HG02943 (cell line): ENCODE results near the gene ITSN1.
"Not testable (repeated sequence)": the region's sequence is repeated elsewhere in the genome, so short reads cannot be mapped to it uniquely, and the experiment has no call there.

ENCODE experiments used
- ATAC-seq: cut with Tn5 transposase; IDR thresholded peaks from one replicate; pipeline ENCODE4 v1.9.1; 2021; ENCODE audit warnings: mild to moderate bottlenecking, low read depth, moderate library complexity; ENCODE audit not compliant: unreplicated experiment

ITSN1 gene

GRCh38 chr21:33855190-33855589, 212.9 kb downstream of the ITSN1 start:
- no peak for ATAC-seq

GRCh38 chr21:33856893-33857527, 214.7 kb downstream of the ITSN1 start:
- ATAC-seq: no peak

DNA sequence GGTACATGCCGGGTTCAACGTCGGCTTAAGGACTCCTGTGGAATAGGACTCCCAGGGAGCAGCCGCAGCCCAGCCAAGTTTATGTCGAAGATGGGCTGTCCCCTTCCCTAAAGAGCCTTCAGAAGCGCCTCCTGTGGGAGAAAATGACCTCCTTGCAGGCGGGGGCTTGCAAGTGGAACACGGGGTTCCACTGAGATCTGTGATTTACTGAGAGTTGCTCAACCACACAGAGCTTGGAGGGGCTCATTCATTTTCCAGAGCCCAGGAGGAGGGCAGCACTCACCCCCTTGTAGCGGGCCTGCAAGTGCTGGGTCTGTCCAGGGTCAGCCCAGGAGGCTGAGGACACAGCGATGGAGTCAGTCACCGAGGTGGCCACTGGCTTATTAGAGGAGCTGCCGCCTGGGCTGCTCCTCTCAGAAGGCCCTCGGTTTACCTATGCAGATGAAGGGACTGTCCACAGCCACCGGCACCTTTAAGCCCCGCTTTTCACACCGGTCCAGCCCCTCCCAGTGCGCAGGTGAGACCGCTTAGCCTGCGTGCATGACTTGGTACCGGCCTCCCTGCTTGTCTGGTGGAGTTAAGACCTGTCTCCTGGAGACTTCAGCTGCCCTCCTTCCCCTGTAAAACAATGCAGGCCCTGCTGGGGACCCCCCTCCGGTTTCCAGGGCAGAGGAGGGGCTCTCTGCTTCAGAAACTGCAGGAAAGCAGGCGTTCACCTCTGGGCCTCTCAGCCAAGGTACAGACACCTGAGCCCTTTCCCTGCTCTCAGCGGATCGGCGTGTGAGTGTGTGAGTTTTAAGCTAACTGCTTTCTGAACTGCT, 215.8 kb downstream of the ITSN1 start:
- no peak for ATAC-seq

DNA sequence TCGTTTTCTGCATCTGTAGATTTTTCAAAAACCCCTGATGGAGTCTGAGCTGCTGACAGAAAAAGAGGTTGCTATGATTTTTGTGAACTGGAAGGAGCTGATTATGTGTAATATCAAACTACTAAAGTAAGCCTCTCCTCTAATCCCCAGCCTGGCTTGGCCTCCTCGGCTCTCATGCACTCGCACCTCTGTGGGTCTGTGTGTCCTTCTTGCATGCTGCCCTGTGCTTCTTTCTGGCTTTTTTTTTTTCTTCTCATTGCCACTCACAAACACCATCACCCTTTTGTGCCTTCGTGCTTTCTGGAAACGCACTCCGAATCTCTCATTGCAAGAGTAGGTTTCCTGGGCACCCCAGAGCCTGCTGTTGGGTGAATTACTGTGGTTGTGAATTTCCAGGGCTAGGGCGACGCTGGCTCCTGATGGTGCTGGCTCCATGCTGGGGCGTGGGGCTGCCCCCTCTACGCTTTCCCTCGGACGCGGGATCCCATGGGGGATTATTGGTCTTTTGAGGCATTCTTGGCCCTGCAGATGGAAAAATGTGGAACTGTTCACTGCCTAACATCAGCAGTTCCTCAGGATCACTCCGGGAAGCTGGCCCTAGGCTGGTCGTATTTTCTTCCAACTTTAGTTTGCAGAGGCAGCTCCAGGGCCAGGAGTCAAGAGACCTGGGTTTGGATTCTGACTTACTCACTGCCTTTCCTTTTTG, 216.5 kb downstream of the ITSN1 start:
- ATAC-seq: no peak

GRCh38 chr21:33859373-33860102, 217.2 kb downstream of the ITSN1 start:
- no peak for ATAC-seq

DNA sequence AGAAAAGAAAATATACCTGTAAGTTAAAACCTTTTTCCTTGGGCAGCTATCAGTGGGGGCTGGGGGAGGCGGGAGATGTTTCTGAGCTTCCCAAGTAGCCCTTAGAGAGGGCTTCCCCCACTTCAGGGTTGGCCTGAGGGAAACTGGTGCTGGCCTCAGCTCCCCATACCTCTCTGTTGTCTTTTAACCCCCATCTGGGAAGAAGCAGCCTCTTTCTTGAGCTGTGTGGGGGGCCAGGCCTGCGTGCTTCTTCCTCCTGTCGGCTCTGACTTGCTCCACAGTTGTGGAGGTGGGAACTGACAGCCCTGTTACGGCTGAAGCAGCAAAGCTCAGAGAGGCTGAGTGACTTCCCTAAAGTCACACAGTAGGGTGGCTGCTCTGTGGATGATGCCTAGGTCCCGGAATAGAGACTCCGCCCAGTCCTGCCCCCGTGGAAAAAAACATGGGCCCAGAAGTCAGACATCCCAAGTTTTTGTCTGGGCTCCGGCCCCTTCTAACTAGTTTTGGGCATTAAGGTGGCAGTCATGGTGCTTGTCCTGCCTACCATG, 218.1 kb downstream of the ITSN1 start:
- ATAC-seq: no peak

- ATAC-seq: no peak
Measured at GRCh38 chr21:33861125-33861524, 218.8 kb downstream of the ITSN1 start.

GRCh38 chr21:33863191-33863590, 220.9 kb downstream of the ITSN1 start:
- not testable (repeated sequence) for ATAC-seq

- no peak for ATAC-seq
Measured at GRCh38 chr21:33864150-33864549, 221.8 kb downstream of the ITSN1 start.

GRCh38 chr21:33865176-33865575, 222.9 kb downstream of the ITSN1 start:
- no peak for ATAC-seq

DNA sequence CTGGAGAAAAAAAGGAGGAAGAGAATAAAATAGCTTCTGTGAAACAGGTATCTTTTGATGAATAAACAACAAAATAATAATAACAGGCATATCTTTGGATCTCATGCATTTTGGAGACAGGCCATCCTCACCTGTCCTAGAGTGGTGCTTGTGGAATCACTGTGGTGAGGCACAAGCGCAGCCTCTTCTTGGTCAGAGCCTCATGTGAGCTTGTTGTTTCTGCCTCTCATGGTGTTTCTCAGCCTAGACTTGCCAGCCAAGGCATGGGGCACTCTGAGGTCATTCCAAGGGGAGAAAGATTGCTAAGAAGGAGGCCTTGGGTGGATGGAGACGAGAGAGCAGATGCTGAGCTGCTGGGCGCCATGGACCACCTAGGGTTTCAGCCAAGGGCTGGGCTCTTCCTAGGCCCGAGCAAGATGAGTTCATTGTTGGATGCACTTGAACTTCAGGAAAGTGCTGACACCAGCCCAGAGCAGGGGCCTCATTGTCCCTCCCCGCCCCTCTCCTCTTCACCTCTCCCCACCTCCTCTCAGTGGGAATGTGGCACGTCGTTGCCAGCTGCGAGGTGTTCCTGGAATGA, 223.8 kb downstream of the ITSN1 start:
- ATAC-seq: no peak

DNA sequence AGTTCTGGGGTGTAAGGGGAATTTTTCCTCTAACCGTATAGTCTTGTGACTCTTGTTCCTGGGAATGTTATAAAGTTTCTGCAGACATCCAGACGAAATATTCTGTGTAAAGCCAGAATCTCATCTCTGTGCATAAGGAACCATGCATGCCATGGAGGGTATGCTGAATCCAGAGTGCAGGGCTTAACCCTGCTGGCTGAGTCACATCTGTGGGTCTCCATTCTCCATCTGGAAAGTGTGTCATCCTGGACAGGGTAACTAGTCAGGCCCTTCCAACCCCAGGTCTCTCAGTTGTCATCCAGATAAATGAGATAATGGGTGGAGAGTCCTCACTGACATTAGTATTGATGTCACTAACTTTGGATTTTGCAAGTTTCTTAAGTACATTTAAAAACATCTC, 224.5 kb downstream of the ITSN1 start:
- ATAC-seq: no peak

- ATAC-seq: not testable (repeated sequence)
Measured at GRCh38 chr21:33867868-33868267, 225.6 kb downstream of the ITSN1 start.

DNA sequence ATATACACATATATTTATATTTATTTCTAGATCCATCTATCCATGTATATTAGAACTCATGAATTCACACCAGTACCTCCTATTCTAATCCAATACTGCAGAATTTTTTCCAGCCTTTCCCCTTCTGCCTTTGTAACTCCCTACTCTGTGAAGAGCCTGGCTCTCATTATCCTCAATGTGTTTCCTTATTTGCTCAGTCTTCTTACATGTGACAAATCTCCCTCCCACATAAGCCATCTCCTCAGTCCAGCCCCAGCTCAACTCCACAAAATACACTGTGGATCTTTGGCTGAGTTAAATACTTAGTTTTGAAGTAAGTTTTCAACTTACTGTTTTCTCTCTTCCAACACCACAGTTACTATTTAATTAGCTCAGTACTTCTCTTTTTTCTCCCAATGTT, 227.6 kb downstream of the ITSN1 start:
- ATAC-seq: no peak

- no peak for ATAC-seq
Measured at GRCh38 chr21:33870768-33871167, 228.5 kb downstream of the ITSN1 start.

- ATAC-seq: no peak
Measured at GRCh38 chr21:33871171-33871570, 228.9 kb downstream of the ITSN1 start.

DNA sequence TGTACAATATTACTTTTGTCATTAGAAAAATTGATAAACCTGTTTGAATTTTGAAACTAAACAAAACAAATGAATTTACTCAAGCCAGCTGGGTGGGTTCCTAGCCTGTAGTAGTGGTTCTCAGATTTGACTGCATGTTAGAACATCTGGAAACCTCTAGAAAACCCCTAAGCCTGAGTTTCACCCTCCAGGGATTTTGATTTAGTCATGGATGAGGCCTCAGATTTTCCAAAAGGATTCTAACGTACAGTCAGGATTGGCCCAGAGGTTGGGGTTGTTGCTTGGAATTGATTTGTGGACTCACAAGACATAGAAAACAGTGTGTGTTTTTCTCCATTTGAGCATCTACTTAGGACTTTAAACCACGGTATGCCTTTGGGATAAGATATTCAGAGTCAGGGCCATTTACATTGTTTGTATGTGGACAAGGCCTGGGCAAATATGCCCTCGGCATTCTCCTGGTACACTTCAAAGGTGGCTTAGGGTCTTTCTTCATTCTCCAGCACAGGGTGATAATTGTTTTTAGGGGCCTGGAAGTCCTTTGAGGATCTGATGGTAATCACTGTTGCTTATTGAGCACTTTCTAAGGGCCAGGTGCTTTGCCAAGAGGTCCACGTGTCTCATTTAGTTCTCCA, 230.7 kb downstream of the ITSN1 start:
- no peak for ATAC-seq

GRCh38 chr21:33874161-33874560, 231.9 kb downstream of the ITSN1 start:
- ATAC-seq: no peak

GRCh38 chr21:33875026-33875695, 232.9 kb downstream of the ITSN1 start:
- no peak for ATAC-seq
